Small intestine (tissue), 7 donors: ENCODE results near the gene CTBS. TPM values are rescaled to one million over a fixed set of nuclear protein-coding genes. Genes with fewer than 3 reads are reported as not detected.

Experiments used
- DNase-seq, 2 donors: peaks; one replicate each; pipeline versions ENCODE4 v3.0.0 to v3.0.0-alpha.2; 2013
- FAIRE-seq: peaks from 2 replicates; lab custom pipeline; 2012; peaks lifted over from hg19 to GRCh38; lab: Jason Lieb, UNC
- H3K27ac ChIP-seq, 3 donors: one replicate each; pipeline ENCODE4 v1.5.1; 2013; ENCODE audit warnings: low read length in 2 of 3, mild to moderate bottlenecking in 2 of 3, control low read depth in 1 of 3, inconsistent platforms in 1 of 3, low read depth in 1 of 3, moderate library complexity in 1 of 3
- H3K27me3 ChIP-seq, 3 donors: one replicate each; pipeline ENCODE4 v1.6.1; 2013; ENCODE audit warnings: low read length in 3 of 3, inconsistent platforms in 1 of 3; ENCODE audit not compliant: control insufficient read depth in 3 of 3, insufficient read depth in 3 of 3
- H3K36me3 ChIP-seq, 3 donors: one replicate each; pipeline ENCODE4 v1.6.1; 2013; ENCODE audit warnings: low read length in 3 of 3, inconsistent platforms in 1 of 3, low read depth in 1 of 3, mild to moderate bottlenecking in 1 of 3, moderate library complexity in 1 of 3; ENCODE audit not compliant: control insufficient read depth in 3 of 3, insufficient read depth in 2 of 3
- H3K4me1 ChIP-seq, 3 donors: one replicate each; pipeline ENCODE4 v1.6.1; 2013; ENCODE audit warnings: low read length in 2 of 3, inconsistent platforms in 1 of 3, low read depth in 1 of 3, mild to moderate bottlenecking in 1 of 3, moderate library complexity in 1 of 3; ENCODE audit not compliant: control insufficient read depth in 3 of 3, insufficient read depth in 2 of 3
- H3K4me3 ChIP-seq, 3 donors: one replicate each; pipeline ENCODE4 v1.5.1; 2013; ENCODE audit warnings: low read length in 3 of 3, control low read depth in 1 of 3, inconsistent platforms in 1 of 3, low read depth in 1 of 3, mild to moderate bottlenecking in 1 of 3, moderate library complexity in 1 of 3
- H3K9me3 ChIP-seq, 2 donors: one replicate each; pipeline ENCODE4 v1.6.1; 2013; ENCODE audit warnings: low read depth in 1 of 2, low read length in 1 of 2; ENCODE audit not compliant: control insufficient read depth in 2 of 2, insufficient read depth in 1 of 2
- WGBS, 3 donors: extraction: QIAGEN DNeasy Blood & Tissue Kit; methylation state at CpG; one replicate each; pipeline ENCODE4 v1.1.7; 2013; 5-methylcytosine and 5-hydroxymethylcytosine counted together
- polyA plus RNA-seq, 4 donors: library from polyadenylated mRNA; stranded (reverse) in 3 of 4; unstranded in 1 of 4; fragments of 200-250 nt in 3 of 4; fragments of 120-200 nt in 1 of 4; gene quantifications; one replicate each; pipeline versions ENCODE4 v1.2.1 to v1.2.3, GENCODE V29; 2013
- donor health status: healthy with polysubstance abuse.
- donor health status: control.
- donor health status: control.
- donor health status: Bipolar disorder and iron deficiency.
- donor health status: healthy.

Gene CTBS
- polyA plus RNA-seq, 4 donors, result 4.5 to 29.3 (median 7.3) TPM

- DNase-seq (no peak), FAIRE-seq (no peak)
- 81 to 83% (median 82%) methylated on average over 2 of the region's 2 CpGs for WGBS, 3 donors
- Histone ChIP-seq H3K4me1 (no peaks in the 10 kb centered on the region), H3K9me3 (peaks cover 0 to 30% of the 10 kb centered on the region in 2 donors), H3K27ac (no peak overlapping the region), H3K27me3 (no peaks in the 10 kb centered on the region), H3K4me3 (no peak overlapping the region), H3K36me3 (no peaks in the 10 kb centered on the region)
Observed at GRCh38 chr1:84613026-84613425, 38.8 kb upstream of the CTBS start.

- WGBS, 3 donors, result 31 to 41% (median 35%) methylated on average over 3 of the region's 3 CpGs
- DNase-seq (no peak), FAIRE-seq (no peak)
- H3K4me1 ChIP-seq, result no peaks in the 10 kb centered on the region
- no peaks in the 10 kb centered on the region for H3K36me3 ChIP-seq
- H3K4me3 ChIP-seq, result no peak overlapping the region
- H3K27ac ChIP-seq, result no peak overlapping the region
- peaks cover 0 to 33% of the 10 kb centered on the region in 2 donors for H3K9me3 ChIP-seq
- H3K27me3 ChIP-seq, result no peaks in the 10 kb centered on the region
Observed at GRCh38 chr1:84611796-84612195, 37.6 kb upstream of the CTBS start.

GRCh38 chr1:84611091-84611490 lies 36.9 kb upstream of the CTBS start:
- no peak for DNase-seq

GRCh38 chr1:84606977-84607376 lies 32.7 kb upstream of the CTBS start:
- H3K9me3 ChIP-seq, result peaks cover 0 to 48% of the 10 kb centered on the region in 2 donors
- H3K36me3 ChIP-seq, result no peaks in the 10 kb centered on the region
- no peak overlapping the region for H3K4me3 ChIP-seq
- no peak overlapping the region for H3K27ac ChIP-seq
- FAIRE-seq (no peak), DNase-seq (no peak)
- 65 to 78% (median 68%) methylated on average over 5 of the region's 5 CpGs for WGBS, 3 donors
- no peaks in the 10 kb centered on the region for H3K27me3 ChIP-seq
- H3K4me1 ChIP-seq, result no peaks in the 10 kb centered on the region

More at GRCh38 chr1:84611091-84611490, 36.9 kb upstream of the CTBS start:
- Histone ChIP-seq H3K4me3 (no peak overlapping the region), H3K27me3 (no peaks in the 10 kb centered on the region), H3K9me3 (peaks cover 0 to 38% of the 10 kb centered on the region in 2 donors), H3K27ac (no peak overlapping the region), H3K36me3 (no peaks in the 10 kb centered on the region), H3K4me1 (no peaks in the 10 kb centered on the region)
- 9 to 77% (median 36%) methylated on average over 1 of the region's 1 CpG for WGBS, 3 donors
- no peak for FAIRE-seq

- WGBS, 3 donors, result 72 to 94% (median 81%) methylated on average over 1 of the region's 1 CpG
- Histone ChIP-seq H3K4me1 (no peaks in the 10 kb centered on the region), H3K27ac (no peak overlapping the region), H3K36me3 (no peaks in the 10 kb centered on the region), H3K27me3 (no peaks in the 10 kb centered on the region), H3K4me3 (no peak overlapping the region), H3K9me3 (peaks cover 0 to 45% of the 10 kb centered on the region in 2 donors)
- DNase-seq (no peak), FAIRE-seq (no peak)
Observed at GRCh38 chr1:84605157-84605556, 30.9 kb upstream of the CTBS start.

- FAIRE-seq, result no peak
- 64 to 76% (median 69%) methylated on average over 15 of the region's 15 CpGs for WGBS, 3 donors
Observed at GRCh38 chr1:84603941-84604830, 29.9 kb upstream of the CTBS start.

GRCh38 chr1:84603223-84603622 lies 29.0 kb upstream of the CTBS start:
- Histone ChIP-seq H3K9me3 (peaks cover 0 to 44% of the 10 kb centered on the region in 2 donors), H3K27me3 (no peaks in the 10 kb centered on the region), H3K36me3 (no peaks in the 10 kb centered on the region), H3K4me1 (no peaks in the 10 kb centered on the region), H3K4me3 (no peak overlapping the region), H3K27ac (no peak overlapping the region)
- DNase-seq (no peak), FAIRE-seq (no peak)
- WGBS, 3 donors, result 59 to 67% (median 65%) methylated on average over 2 of the region's 2 CpGs

More at GRCh38 chr1:84603941-84604830, 29.9 kb upstream of the CTBS start:
- DNase-seq, result peak in 1 of 2 donors; percentile 10
- Histone ChIP-seq H3K27ac (peak overlapping the region in 1 of 3 donors; percentile 4), H3K9me3 (peaks cover 0 to 44% of the 10 kb centered on the region in 2 donors), H3K27me3 (no peaks in the 10 kb centered on the region), H3K36me3 (no peaks in the 10 kb centered on the region), H3K4me3 (no peak overlapping the region), H3K4me1 (no peaks in the 10 kb centered on the region)

GRCh38 chr1:84600796-84601195 lies 26.6 kb upstream of the CTBS start:
- Histone ChIP-seq H3K4me1 (no peaks in the 10 kb centered on the region), H3K36me3 (no peaks in the 10 kb centered on the region), H3K4me3 (no peak overlapping the region), H3K9me3 (peaks cover 0 to 33% of the 10 kb centered on the region in 2 donors), H3K27ac (no peak overlapping the region), H3K27me3 (no peaks in the 10 kb centered on the region)
- FAIRE-seq, result no peak
- 81 to 88% (median 87%) methylated on average over 5 of the region's 5 CpGs for WGBS, 3 donors
- no peak for DNase-seq
